Liver (tissue), 3 donors: Measurements from ENCODE around the gene DKKL1.

Experiments
- HNF4A ChIP-seq, 2 donors: conservative IDR thresholded peaks; 2 replicates each; pipeline ENCODE4 v1.6.1; 2016; ENCODE audit warnings: antibody characterized with exemption in 2 of 2, mild to moderate bottlenecking in 2 of 2
- RAD21 ChIP-seq, 2 donors: IDR thresholded peaks; 2 replicates each; pipeline ENCODE4 v1.6.1; 2016; ENCODE audit warnings: antibody characterized with exemption in 2 of 2, mild to moderate bottlenecking in 2 of 2
- REST ChIP-seq: IDR thresholded peaks from 2 replicates; pipeline ENCODE4 v1.6.1; 2016; ENCODE audit warnings: antibody characterized with exemption, mild to moderate bottlenecking
- RXRA ChIP-seq, 2 donors: IDR thresholded peaks; 2 replicates each; pipeline ENCODE4 v1.6.1; 2017 to 2018; ENCODE audit warnings: antibody characterized with exemption in 2 of 2, mild to moderate bottlenecking in 1 of 2
- SP1 ChIP-seq: IDR thresholded peaks from 2 replicates; pipeline ENCODE4 v1.6.1; 2018; ENCODE audit warnings: antibody characterized with exemption, mild to moderate bottlenecking
- TAF1 ChIP-seq: conservative IDR thresholded peaks from 2 replicates; pipeline ENCODE4 v1.6.1; 2016; ENCODE audit warnings: antibody characterized with exemption, mild to moderate bottlenecking
- YY1 ChIP-seq: IDR thresholded peaks from 2 replicates; pipeline ENCODE4 v1.6.1; 2016; ENCODE audit warnings: antibody characterized with exemption, mild to moderate bottlenecking
- TF ChIP-seq, protein P1 (sequence below): fragments of 150-350 bp; IDR thresholded peaks from 2 replicates; pipeline ENCODE4 v1.5.1; 2017; ENCODE audit warnings: improper control_type of control experiment, low read depth, low read length; ENCODE audit not compliant: missing input control
- TF ChIP-seq, protein P2 (sequence below): IDR thresholded peaks from 2 replicates; pipeline ENCODE4 v1.6.1; 2016; ENCODE audit warnings: antibody characterized with exemption
- donor health status: healthy.
- donor health status: healthy.

- no peak for TF ChIP-seq TAF1
- no peak for TF ChIP-seq REST
- TF ChIP-seq, protein P1, sequence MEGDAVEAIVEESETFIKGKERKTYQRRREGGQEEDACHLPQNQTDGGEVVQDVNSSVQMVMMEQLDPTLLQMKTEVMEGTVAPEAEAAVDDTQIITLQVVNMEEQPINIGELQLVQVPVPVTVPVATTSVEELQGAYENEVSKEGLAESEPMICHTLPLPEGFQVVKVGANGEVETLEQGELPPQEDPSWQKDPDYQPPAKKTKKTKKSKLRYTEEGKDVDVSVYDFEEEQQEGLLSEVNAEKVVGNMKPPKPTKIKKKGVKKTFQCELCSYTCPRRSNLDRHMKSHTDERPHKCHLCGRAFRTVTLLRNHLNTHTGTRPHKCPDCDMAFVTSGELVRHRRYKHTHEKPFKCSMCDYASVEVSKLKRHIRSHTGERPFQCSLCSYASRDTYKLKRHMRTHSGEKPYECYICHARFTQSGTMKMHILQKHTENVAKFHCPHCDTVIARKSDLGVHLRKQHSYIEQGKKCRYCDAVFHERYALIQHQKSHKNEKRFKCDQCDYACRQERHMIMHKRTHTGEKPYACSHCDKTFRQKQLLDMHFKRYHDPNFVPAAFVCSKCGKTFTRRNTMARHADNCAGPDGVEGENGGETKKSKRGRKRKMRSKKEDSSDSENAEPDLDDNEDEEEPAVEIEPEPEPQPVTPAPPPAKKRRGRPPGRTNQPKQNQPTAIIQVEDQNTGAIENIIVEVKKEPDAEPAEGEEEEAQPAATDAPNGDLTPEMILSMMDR = no peak
- no peak for TF ChIP-seq RAD21 (IDR thresholded peaks at IDR 0.05)
- no peak for TF ChIP-seq SP1
- TF ChIP-seq HNF4A (conservative IDR thresholded peaks at IDR 0.05) = no peak
- TF ChIP-seq YY1 = no peak
- TF ChIP-seq, protein P2, sequence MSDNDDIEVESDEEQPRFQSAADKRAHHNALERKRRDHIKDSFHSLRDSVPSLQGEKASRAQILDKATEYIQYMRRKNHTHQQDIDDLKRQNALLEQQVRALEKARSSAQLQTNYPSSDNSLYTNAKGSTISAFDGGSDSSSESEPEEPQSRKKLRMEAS = no peak
- no peak for TF ChIP-seq RXRA (IDR thresholded peaks at IDR 0.05)
Measured at GRCh38 chr19:49411681-49412326, 48.1 kb downstream of the DKKL1 start.
